H1 (cell line): ENCODE results near the gene ATM.

Experiments used
- CEBPB ChIP-seq: IDR thresholded peaks from 2 replicates; pipeline ENCODE4 v1.6.1; 2012; ENCODE audit warnings: low read depth, low read length
- CHD2 ChIP-seq: IDR thresholded peaks from 2 replicates; pipeline ENCODE4 v1.6.1; 2012; ENCODE audit warnings: low read length, improper control_type of control experiment
- EP300 ChIP-seq, 2 experiments: IDR thresholded peaks; 1 replicate in 1 of 2; 2 replicates in 1 of 2; pipeline ENCODE4 v1.6.1; 2011 to 2012; ENCODE audit warnings: low read depth in 2 of 2, low read length in 2 of 2, mild to moderate bottlenecking in 2 of 2, borderline replicate concordance in 1 of 2, inconsistent platforms in 1 of 2, moderate library complexity in 1 of 2
- EZH2 ChIP-seq: fragments of 200-600 bp; sonication (generic); IDR thresholded peaks from 2 replicates; pipeline ENCODE4 v1.7.1; 2012; ENCODE audit warnings: low read depth, mild to moderate bottlenecking, moderate library complexity, low read length, inconsistent platforms; ENCODE audit not compliant: severe bottlenecking
- GABPA ChIP-seq: IDR thresholded peaks from 2 replicates; pipeline ENCODE4 v1.6.1; 2011; ENCODE audit warnings: mild to moderate bottlenecking, low read length, moderate library complexity, borderline replicate concordance; ENCODE audit not compliant: insufficient read depth
- POLR2A ChIP-seq, 2 experiments: IDR thresholded peaks; 1 replicate in 1 of 2; 2 replicates in 1 of 2; pipeline ENCODE4 v1.6.1; 2011; ENCODE audit warnings: low read depth in 2 of 2, low read length in 2 of 2, mild to moderate bottlenecking in 2 of 2; ENCODE audit errors: control extremely low read depth in 1 of 2
- POLR2AphosphoS5 ChIP-seq: IDR thresholded peaks from 2 replicates; pipeline ENCODE4 v1.6.1; 2011; ENCODE audit warnings: low read depth, low read length
- RFX5 ChIP-seq: IDR thresholded peaks from 2 replicates; pipeline ENCODE4 v1.6.1; 2011; ENCODE audit warnings: low read depth, low read length, improper control_type of control experiment, borderline replicate concordance
- SAP30 ChIP-seq: fragments of 300-600 bp; sonication (generic); IDR thresholded peaks from 2 replicates; pipeline ENCODE4 v1.7.1; 2012; ENCODE audit warnings: low read length, moderate library complexity, mild to moderate bottlenecking, inconsistent platforms; ENCODE audit not compliant: insufficient read depth, insufficient replicate concordance
- SP2 ChIP-seq: IDR thresholded peaks from 2 replicates; pipeline ENCODE4 v1.6.1; 2012; ENCODE audit warnings: mild to moderate bottlenecking, low read length, inconsistent platforms
- TF ChIP-seq, protein P1 (sequence below), 3 experiments: IDR thresholded peaks; 1 replicate in 2 of 3; 2 replicates in 1 of 3; pipeline versions ENCODE4 v1.5.1 to v1.6.1; 2011; ENCODE audit warnings: low read length in 3 of 3, mild to moderate bottlenecking in 3 of 3, inconsistent platforms in 2 of 3, low read depth in 1 of 3, moderate library complexity in 1 of 3; ENCODE audit not compliant: insufficient read depth in 1 of 3; ENCODE audit errors: control extremely low read depth in 1 of 3

DNA sequence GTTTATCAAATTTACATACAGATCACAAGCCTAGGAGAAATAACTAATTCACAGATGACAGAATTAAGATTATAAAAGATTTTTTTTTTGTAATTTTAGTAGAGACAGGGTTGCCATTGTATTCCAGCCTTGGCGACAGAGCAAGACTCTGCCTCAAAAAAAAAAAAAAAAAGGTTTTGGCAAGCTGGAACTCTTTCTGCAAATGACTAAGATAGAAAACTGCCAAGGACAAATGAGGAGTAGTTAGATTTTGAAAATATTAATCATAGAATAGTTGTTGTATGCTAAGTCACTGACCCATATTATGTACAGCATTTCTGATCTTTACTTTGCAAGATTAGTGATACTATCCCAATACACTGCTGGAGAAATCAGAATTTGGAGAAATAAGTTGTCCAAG lies 145.3 kb downstream of the ATM start:
- no peak for TF ChIP-seq SAP30
- TF ChIP-seq, protein P1, sequence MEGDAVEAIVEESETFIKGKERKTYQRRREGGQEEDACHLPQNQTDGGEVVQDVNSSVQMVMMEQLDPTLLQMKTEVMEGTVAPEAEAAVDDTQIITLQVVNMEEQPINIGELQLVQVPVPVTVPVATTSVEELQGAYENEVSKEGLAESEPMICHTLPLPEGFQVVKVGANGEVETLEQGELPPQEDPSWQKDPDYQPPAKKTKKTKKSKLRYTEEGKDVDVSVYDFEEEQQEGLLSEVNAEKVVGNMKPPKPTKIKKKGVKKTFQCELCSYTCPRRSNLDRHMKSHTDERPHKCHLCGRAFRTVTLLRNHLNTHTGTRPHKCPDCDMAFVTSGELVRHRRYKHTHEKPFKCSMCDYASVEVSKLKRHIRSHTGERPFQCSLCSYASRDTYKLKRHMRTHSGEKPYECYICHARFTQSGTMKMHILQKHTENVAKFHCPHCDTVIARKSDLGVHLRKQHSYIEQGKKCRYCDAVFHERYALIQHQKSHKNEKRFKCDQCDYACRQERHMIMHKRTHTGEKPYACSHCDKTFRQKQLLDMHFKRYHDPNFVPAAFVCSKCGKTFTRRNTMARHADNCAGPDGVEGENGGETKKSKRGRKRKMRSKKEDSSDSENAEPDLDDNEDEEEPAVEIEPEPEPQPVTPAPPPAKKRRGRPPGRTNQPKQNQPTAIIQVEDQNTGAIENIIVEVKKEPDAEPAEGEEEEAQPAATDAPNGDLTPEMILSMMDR (IDR thresholded peaks at IDR 0.05; ENCODE audit: control extremely low read depth in 1 of 3, insufficient read depth in 1 of 3, low read depth in 1 of 3, low read length in 3 of 3) = no peak
- TF ChIP-seq SP2 = no peak
- no peak for TF ChIP-seq RFX5
- TF ChIP-seq EZH2 = no peak
- no peak for TF ChIP-seq EP300 (IDR thresholded peaks at IDR 0.05; ENCODE audit: borderline replicate concordance in 1 of 2, low read depth in 2 of 2, low read length in 2 of 2)
- TF ChIP-seq POLR2A (IDR thresholded peaks at IDR 0.05; ENCODE audit: control extremely low read depth in 1 of 2, low read depth in 2 of 2, low read length in 2 of 2) = no peak
- no peak for TF ChIP-seq POLR2AphosphoS5
- no peak for TF ChIP-seq GABPA
- TF ChIP-seq CHD2 = no peak
- no peak for TF ChIP-seq CEBPB
